Activated B cell treated with CpG ODN at 0.5 μM for 24 hours (primary cell): ENCODE measurements around the gene JAK1. TPM values are rescaled to one million over a fixed set of nuclear protein-coding genes. Genes with fewer than 3 reads are reported as not detected.

ENCODE experiments used
- ATAC-seq: fragments of 200-7000 bp; cut with Tn5 transposase; one replicate; pipeline ENCODE4 v1.10.0; 2021; ENCODE audit warnings: low read depth, mild to moderate bottlenecking, moderate library complexity
- CTCF ChIA-PET: fragments of 350-600 bp; sonication (Branson Sonifier 250); formaldehyde crosslinking; loops from one replicate; lab custom pipeline; 2021; ENCODE audit warnings: antibody characterized with exemption; lab: Charles Lee
- POLR2A ChIA-PET: fragments of 350-600 bp; sonication (Branson Sonifier 250); formaldehyde crosslinking; loops from one replicate; lab custom pipeline; 2021; ENCODE audit warnings: antibody characterized with exemption; lab: Charles Lee
- DNase-seq: peaks from one replicate; pipeline ENCODE4 v3.0.0; 2022
- H3K27ac Mint-ChIP-seq: one replicate; pipeline ENCODE4 v1.8.0; 2020; ENCODE audit warnings: mixed read lengths
- H3K27me3 Mint-ChIP-seq: one replicate; pipeline ENCODE4 v1.8.0; 2021; ENCODE audit warnings: mixed read lengths
- H3K36me3 Mint-ChIP-seq: one replicate; pipeline ENCODE4 v1.8.0; 2021; ENCODE audit warnings: low read depth, mixed read lengths
- H3K4me1 Mint-ChIP-seq: one replicate; pipeline ENCODE4 v1.8.0; 2021; ENCODE audit warnings: mixed read lengths
- H3K4me3 Mint-ChIP-seq: one replicate; pipeline ENCODE4 v1.8.0; 2020; ENCODE audit warnings: mild to moderate bottlenecking, mixed read lengths
- H3K9me3 Mint-ChIP-seq: one replicate; pipeline ENCODE4 v1.8.0; 2020; ENCODE audit warnings: mixed read lengths
- CTCF ChIP-seq: fragments of 200-600 bp; IDR thresholded peaks from one replicate; pipeline ENCODE4 v1.8.0; 2022; ENCODE audit warnings: antibody characterized with exemption, mild to moderate bottlenecking
- intact Hi-C: fragments of 100-400 bp; cut with micrococcal nuclease; formaldehyde crosslinking; loops from one replicate; pipeline ENCODE4 v1.15.1; 2024
- total RNA-seq: library from RNA; stranded (reverse); gene quantifications from 2 replicates; pipeline ENCODE4 v1.2.3, GENCODE V29; 2022

Gene JAK1
- total RNA-seq, 1 donor from 2014 or later: 215 TPM

- DNase-seq: no peak
- Mint-ChIP-seq H3K4me3 (peak overlapping the region; percentile 54), H3K27ac (peak overlapping the region; percentile 90), H3K36me3 (peaks cover 12% of the 10 kb centered on the region), H3K4me1 (peaks cover 86% of the 10 kb centered on the region), H3K27me3 (no peaks in the 10 kb centered on the region), H3K9me3 (no peaks in the 10 kb centered on the region)
- ChIA-PET CTCF (interaction anchor here (1.0 kb wide), 1 partner anchor 14 kb away, joined by 3 read pairs; no protein-coding TSS in a partner anchor), POLR2A (interaction anchor here (2.9 to 3.5 kb wide), 2 partner anchors 12 to 17 kb away, joined by 18 to 20 read pairs; partner anchors contain the start of gene JAK1)
- intact Hi-C loops: loop anchor here (1.0 to 2.0 kb wide), 3 partner anchors 9 to 16 kb away; no protein-coding TSS in a partner anchor
- TF ChIP-seq CTCF: no peak
- ATAC-seq: peak; percentile 56
Observed at GRCh38 chr1:64948905-64949833, 17.2 kb downstream of the JAK1 start.

GRCh38 chr1:64948216-64948615 is 18.1 kb downstream of the JAK1 start:
- H3K9me3 Mint-ChIP-seq: no peaks in the 10 kb centered on the region
- POLR2A ChIA-PET: interaction anchor here (2.9 to 3.5 kb wide), 2 partner anchors 13 to 18 kb away, joined by 18 to 20 read pairs; partner anchors contain the start of gene JAK1
- ATAC-seq (no peak), DNase-seq (no peak)
- CTCF ChIA-PET: interaction anchor here (1.5 kb wide), 1 partner anchor 14 kb away, joined by 5 read pairs; no protein-coding TSS in a partner anchor
- intact Hi-C loops: loop anchor here (1.0 to 2.0 kb wide), 3 partner anchors 8 to 15 kb away; no protein-coding TSS in a partner anchor
- no peaks in the 10 kb centered on the region for H3K27me3 Mint-ChIP-seq
- H3K4me1 Mint-ChIP-seq: peaks cover 80% of the 10 kb centered on the region
- peak overlapping the region; percentile 90 for H3K27ac Mint-ChIP-seq
- H3K4me3 Mint-ChIP-seq: peak overlapping the region; percentile 25
- no peak for TF ChIP-seq CTCF
- H3K36me3 Mint-ChIP-seq: peaks cover 14% of the 10 kb centered on the region

- intact Hi-C loops: loop anchor here (1.0 kb wide), 1 partner anchor 9 kb away; no protein-coding TSS in a partner anchor
- peak overlapping the region; percentile 42 for H3K27ac Mint-ChIP-seq
- peaks cover 77% of the 10 kb centered on the region for H3K4me1 Mint-ChIP-seq
- no peak for ATAC-seq
- H3K27me3 Mint-ChIP-seq: no peaks in the 10 kb centered on the region
- H3K36me3 Mint-ChIP-seq: peaks cover 16% of the 10 kb centered on the region
- POLR2A ChIA-PET: interaction anchor here (0.6 to 3.5 kb wide), 3 partner anchors 9 to 19 kb away, joined by 3 to 20 read pairs (median 4); partner anchors contain the start of gene JAK1
- H3K9me3 Mint-ChIP-seq: no peaks in the 10 kb centered on the region
- CTCF ChIA-PET: interaction anchor here (1.5 kb wide), 1 partner anchor 15 kb away, joined by 5 read pairs; no protein-coding TSS in a partner anchor
- DNase-seq: no peak
- TF ChIP-seq CTCF: no peak
- peak overlapping the region; percentile 4 for H3K4me3 Mint-ChIP-seq
Observed at GRCh38 chr1:64946916-64947315, 19.4 kb downstream of the JAK1 start.

GRCh38 chr1:64944913-64945312 is 21.4 kb downstream of the JAK1 start:
- H3K27me3 Mint-ChIP-seq: no peaks in the 10 kb centered on the region
- no peaks in the 10 kb centered on the region for H3K9me3 Mint-ChIP-seq

More at GRCh38 chr1:64944913-64945312, 21.4 kb downstream of the JAK1 start:
- ChIA-PET CTCF (no interaction called here), POLR2A (no interaction called here)
- no peak overlapping the region for H3K4me3 Mint-ChIP-seq
- peaks cover 16% of the 10 kb centered on the region for H3K36me3 Mint-ChIP-seq
- H3K4me1 Mint-ChIP-seq: peaks cover 77% of the 10 kb centered on the region
- peak overlapping the region; percentile 80 for H3K27ac Mint-ChIP-seq
- no peak for TF ChIP-seq CTCF
- DNase-seq (no peak), ATAC-seq (no peak)
- intact Hi-C loops: no loop called here
